Liver (tissue), 3 donors: Measurements from ENCODE around the gene ECSIT.

Experiments
- CTCF ChIP-seq: fragments of 150-350 bp; IDR thresholded peaks from 2 replicates; pipeline ENCODE4 v1.5.1; 2017; ENCODE audit warnings: improper control_type of control experiment, low read depth, low read length; ENCODE audit not compliant: missing input control
- MAX ChIP-seq: IDR thresholded peaks from 2 replicates; pipeline ENCODE4 v1.6.1; 2016; ENCODE audit warnings: antibody characterized with exemption
- REST ChIP-seq: IDR thresholded peaks from 2 replicates; pipeline ENCODE4 v1.6.1; 2016; ENCODE audit warnings: antibody characterized with exemption, mild to moderate bottlenecking
- TAF1 ChIP-seq: conservative IDR thresholded peaks from 2 replicates; pipeline ENCODE4 v1.6.1; 2016; ENCODE audit warnings: antibody characterized with exemption, mild to moderate bottlenecking
- donor health status: healthy.
- donor health status: healthy.

- no peak for TF ChIP-seq CTCF
- TF ChIP-seq TAF1: no peak
- TF ChIP-seq MAX: no peak
- TF ChIP-seq REST: no peak
Observed at GRCh38 chr19:11549386-11549953, 20.5 kb upstream of the ECSIT start.
